ENCODE data around the gene RAD51B.

- TF ChIP-seq ZNF274 (IDR thresholded peaks at IDR 0.05; ENCODE audit: low read depth, low read length): no peak
- no peak for TF ChIP-seq SUZ12 (IDR thresholded peaks at IDR 0.05; ENCODE audit: extremely low read depth, insufficient read depth, insufficient read length)
These were observed 834.2 kb downstream of the RAD51B start for GRCh38 chr14:68653804-68654203.
